ENCODE results near the gene ZCWPW1. TPM values are rescaled to one million over a fixed set of nuclear protein-coding genes. Genes with fewer than 3 reads are reported as not detected.
A peak's percentile ranks its signal among the peaks of the same experiment; 100 is the strongest.

ZCWPW1 gene
- total RNA-seq: 100 to 1,000 TPM in 1 of 2 donors, 10 to 100 TPM in 1; 83.5 to 145 TPM
- 96.5 TPM for polyA plus RNA-seq (ENCODE audit: insufficient read depth, low read depth, low replicate concordance)
- long read RNA-seq, donor 1, partial matches to known transcripts: 114 of 116 reads
- long read RNA-seq, donor 1, other reads (novel, unspliced or antisense): 0 of 116 reads
- long read RNA-seq, donor 2, partial matches to known transcripts: 0 of 3 reads
- long read RNA-seq, donor 2, other reads (novel, unspliced or antisense): 0 of 3 reads

- Histone ChIP-seq H3K4me3 (peak within 1 kb of the TSS; percentile 85 to 94), H3K4me1 (peaks cover 23% of the 10 kb centered on the region), H3K36me3 (ENCODE audit: low read depth, missing control alignments) (no peaks in the 10 kb centered on the region), H3K9me3 (no peaks in the 10 kb centered on the region), H3K27ac (peak within 1 kb of the TSS; percentile 99), H3K27me3 (no peaks in the 10 kb centered on the region)
- WGBS, 2 donors: 1% methylated on average over 61 to 66 of the region's 66 CpGs
- peak; percentile 96 for DNase-seq
- TF ChIP-seq CTCF (IDR thresholded peaks at IDR 0.05) (peak in 1 of 3 experiments; percentile 9), POLR2A (IDR thresholded peaks at IDR 0.05) (peak; percentile 98)
- intact Hi-C loops (cut with DNase I; ENCODE audit: low total_unique reads): no loop called here
These were observed at the start of gene ZCWPW1 for GRCh38 chr7:100428199-100428966. Gene ZCWPW1, minus strand, starts transcription at chr7:100428703. Its CDS starts 8,054 bp downstream, at chr7:100420649.

DNA sequence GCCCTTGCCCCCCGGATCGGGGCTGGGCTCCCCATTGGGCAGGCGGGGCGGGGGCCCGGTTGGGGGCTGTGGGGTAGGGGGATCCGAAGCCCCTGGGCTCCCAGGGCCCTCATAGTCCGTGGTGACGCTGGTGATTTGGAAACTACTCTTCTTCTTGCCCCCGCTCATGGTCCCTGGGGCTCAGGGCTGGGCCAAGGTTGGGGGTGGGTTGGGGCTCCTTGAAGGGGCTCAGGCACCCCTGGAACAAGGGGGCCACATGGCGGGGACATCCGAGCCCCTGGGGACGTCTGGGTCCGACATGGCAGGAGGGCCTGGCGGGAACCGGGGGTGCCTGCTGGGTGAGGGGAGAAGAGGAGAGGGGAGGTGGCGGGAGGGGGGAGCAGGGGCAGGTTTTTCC lies 49.4 kb upstream of the ZCWPW1 start:
- Histone ChIP-seq H3K36me3 (ENCODE audit: low read depth, missing control alignments) (no peaks in the 10 kb centered on the region), H3K9me3 (no peaks in the 10 kb centered on the region), H3K27me3 (no peaks in the 10 kb centered on the region), H3K4me3 (peak overlapping the region; percentile 83 to 98), H3K4me1 (peaks cover 53% of the 10 kb centered on the region), H3K27ac (peak overlapping the region; percentile 93 to 95)
- WGBS, 2 donors: 29 to 59% methylated on average over 6 to 10 of the region's 16 CpGs
- DNase-seq: no peak
- intact Hi-C loops (cut with DNase I; ENCODE audit: low total_unique reads): no loop called here
- TF ChIP-seq POLR2A (IDR thresholded peaks at IDR 0.05): no peak

DNA sequence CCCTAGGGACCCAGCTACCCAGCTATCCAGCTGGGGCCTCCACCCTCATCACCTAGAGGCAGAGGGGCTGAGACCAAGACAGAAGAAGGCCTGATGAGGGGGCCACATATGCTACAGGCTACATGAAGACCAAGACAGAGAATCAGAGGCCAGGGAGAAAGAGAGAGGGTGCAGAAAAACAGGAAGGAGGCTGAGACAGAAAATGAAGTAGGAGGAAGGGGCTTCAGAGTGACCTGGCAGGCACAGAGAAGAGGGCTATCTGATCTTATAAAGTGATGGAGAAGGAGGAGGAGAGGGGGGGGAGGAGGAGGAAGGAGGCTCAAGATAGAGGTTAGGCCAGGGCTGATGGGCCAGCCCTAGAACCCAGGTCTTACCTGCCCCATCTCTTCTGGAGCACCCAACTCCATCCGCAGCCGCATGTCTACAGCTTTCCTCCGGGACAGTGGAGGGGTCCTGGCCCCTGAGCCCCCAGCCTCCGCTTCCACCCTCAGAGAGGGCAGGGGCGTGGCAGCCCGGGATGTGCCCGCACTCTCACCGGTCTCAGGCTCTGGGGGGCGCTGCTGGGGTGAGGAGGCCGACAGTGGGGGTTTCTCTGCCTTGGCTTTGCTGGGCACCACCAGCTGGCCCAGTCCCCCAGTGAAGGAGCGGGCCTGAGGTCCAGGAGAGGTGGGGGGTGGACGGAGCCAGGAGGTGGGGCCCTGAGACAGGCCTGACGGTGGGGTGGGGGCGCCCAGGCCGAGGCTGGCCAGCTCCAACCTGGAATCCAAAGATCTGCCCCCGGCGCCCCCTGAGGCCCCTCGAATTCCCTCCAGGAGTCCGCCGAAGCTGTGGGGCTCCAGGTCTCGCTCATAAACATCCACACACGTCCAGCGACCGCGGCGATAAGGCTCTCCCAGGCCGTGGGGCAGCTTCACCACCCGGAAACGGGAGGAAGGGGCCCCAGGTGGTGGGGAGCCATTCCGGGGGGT lies 48.7 kb upstream of the ZCWPW1 start:
- intact Hi-C loops (cut with DNase I; ENCODE audit: low total_unique reads): no loop called here
- WGBS, 2 donors: 23 to 38% methylated on average over 9 to 19 of the region's 30 CpGs
- peak in 1 of 3 experiments; percentile 16 for TF ChIP-seq CTCF (IDR thresholded peaks at IDR 0.05)
- TF ChIP-seq POLR2A (IDR thresholded peaks at IDR 0.05): no peak
- H3K4me3 ChIP-seq: peak overlapping the region; percentile 83 to 98
- peak overlapping the region; percentile 93 to 95 for H3K27ac ChIP-seq
- DNase-seq: peak; percentile 65
- H3K4me1 ChIP-seq: peaks cover 54% of the 10 kb centered on the region
- H3K9me3 ChIP-seq: no peaks in the 10 kb centered on the region
- no peaks in the 10 kb centered on the region for H3K36me3 ChIP-seq (ENCODE audit: low read depth, missing control alignments)
- no peaks in the 10 kb centered on the region for H3K27me3 ChIP-seq

- WGBS, 2 donors: 22 to 37% methylated on average over 6 of the region's 6 CpGs
- Histone ChIP-seq H3K9me3 (no peaks in the 10 kb centered on the region), H3K4me3 (peak overlapping the region in 1 of 2 donors; percentile 98), H3K27me3 (no peaks in the 10 kb centered on the region), H3K36me3 (ENCODE audit: low read depth, missing control alignments) (no peaks in the 10 kb centered on the region), H3K27ac (peak overlapping the region; percentile 93 to 95), H3K4me1 (peaks cover 58% of the 10 kb centered on the region)
- no peak for DNase-seq
- TF ChIP-seq CTCF (IDR thresholded peaks at IDR 0.05): no peak
- no peak for TF ChIP-seq POLR2A (IDR thresholded peaks at IDR 0.05)
- intact Hi-C loops (cut with DNase I; ENCODE audit: low total_unique reads): no loop called here
These were observed 47.7 kb upstream of the ZCWPW1 start for GRCh38 chr7:100476101-100476780.

All from testis (tissue), 5 donors.